GM23248 (cell line): ENCODE results near the gene LEFTY2.

Source experiments
- EZH2 ChIP-seq: fragments of 200-600 bp; sonication (generic); IDR thresholded peaks from 2 replicates; pipeline ENCODE4 v1.6.1; 2018; ENCODE audit warnings: antibody characterized with exemption, mild to moderate bottlenecking; ENCODE audit not compliant: insufficient read depth, poor library complexity, severe bottlenecking
- EZH2phosphoT487 ChIP-seq: fragments of 200-600 bp; sonication (generic); IDR thresholded peaks from 2 replicates; pipeline ENCODE4 v1.6.1; 2018; ENCODE audit warnings: antibody characterized with exemption, moderate library complexity, mild to moderate bottlenecking, low read depth; ENCODE audit not compliant: insufficient read depth

GRCh38 chr1:225919906-225920305, 21.1 kb downstream of the LEFTY2 start:
- TF ChIP-seq EZH2phosphoT487 (no peak), EZH2 (no peak)
